Trophoblast cell (in vitro differentiated cells and primary cell): ENCODE data around the gene CPNE6.

ENCODE experiments used
- DNase-seq, 2 donors: peaks; one replicate each; pipeline ENCODE4 v3.0.0-alpha.2; 2016
- H2AFZ ChIP-seq: 2 replicates; pipeline ENCODE4 v1.6.1; 2013; ENCODE audit warnings: low read length, moderate library complexity, mild to moderate bottlenecking; ENCODE audit not compliant: insufficient read depth, poor library complexity
- H2AK5ac ChIP-seq: 2 replicates; pipeline ENCODE4 v1.6.1; 2013; ENCODE audit warnings: mild to moderate bottlenecking, low read length
- H2BK120ac ChIP-seq: 2 replicates; pipeline ENCODE4 v1.6.1; 2013; ENCODE audit warnings: low read length, mild to moderate bottlenecking, moderate library complexity; ENCODE audit not compliant: insufficient read depth, poor library complexity
- H2BK12ac ChIP-seq: 2 replicates; pipeline ENCODE4 v1.6.1; 2013; ENCODE audit warnings: mild to moderate bottlenecking, low read length, moderate library complexity
- H2BK5ac ChIP-seq: 2 replicates; pipeline ENCODE4 v1.6.1; 2013; ENCODE audit warnings: low read length, low read depth, moderate library complexity, mild to moderate bottlenecking; ENCODE audit not compliant: poor library complexity
- H3K14ac ChIP-seq: 2 replicates; pipeline ENCODE4 v1.6.1; 2013; ENCODE audit warnings: mild to moderate bottlenecking, low read length
- H3K18ac ChIP-seq: 2 replicates; pipeline ENCODE4 v1.6.1; 2013; ENCODE audit warnings: mild to moderate bottlenecking, low read length
- H3K23ac ChIP-seq: 2 replicates; pipeline ENCODE4 v1.6.1; 2013; ENCODE audit warnings: low read length
- H3K27ac ChIP-seq: 2 replicates; pipeline ENCODE4 v1.5.1; 2013; ENCODE audit warnings: low read depth, mild to moderate bottlenecking, inconsistent platforms, low read length, moderate library complexity
- H3K27me3 ChIP-seq: 2 replicates; pipeline ENCODE4 v1.6.1; 2013; ENCODE audit warnings: inconsistent platforms, mild to moderate bottlenecking, low read length, moderate library complexity; ENCODE audit not compliant: insufficient read depth
- H3K36me3 ChIP-seq, 2 experiments: 1 replicate in 1 of 2; 2 replicates in 1 of 2; pipeline ENCODE4 v1.6.1; 2013; ENCODE audit warnings: low read length in 2 of 2, mild to moderate bottlenecking in 2 of 2, moderate library complexity in 1 of 2; ENCODE audit not compliant: insufficient read depth in 2 of 2, control insufficient read depth in 1 of 2
- H3K4ac ChIP-seq: 2 replicates; pipeline ENCODE4 v1.6.1; 2013; ENCODE audit warnings: low read depth, mild to moderate bottlenecking, low read length, moderate library complexity
- H3K4me1 ChIP-seq, 2 experiments: 1 replicate in 1 of 2; 2 replicates in 1 of 2; pipeline ENCODE4 v1.6.1; 2013; ENCODE audit warnings: low read length in 2 of 2, mild to moderate bottlenecking in 2 of 2, moderate library complexity in 1 of 2; ENCODE audit not compliant: insufficient read depth in 2 of 2, control insufficient read depth in 1 of 2
- H3K4me2 ChIP-seq: 2 replicates; pipeline ENCODE4 v1.6.1; 2013; ENCODE audit warnings: inconsistent platforms, mild to moderate bottlenecking, low read length, moderate library complexity
- H3K4me3 ChIP-seq: 2 replicates; pipeline ENCODE4 v1.5.1; 2013; ENCODE audit warnings: mild to moderate bottlenecking, low read depth, low read length, inconsistent platforms
- H3K79me1 ChIP-seq: one replicate; pipeline ENCODE4 v1.6.1; 2013; ENCODE audit warnings: low read length
- H3K79me2 ChIP-seq: 2 replicates; pipeline ENCODE4 v1.6.1; 2013; ENCODE audit warnings: low read length, mild to moderate bottlenecking; ENCODE audit not compliant: control insufficient read depth, insufficient read depth, poor library complexity
- H3K9ac ChIP-seq: 2 replicates; pipeline ENCODE4 v1.6.1; 2013; ENCODE audit warnings: mild to moderate bottlenecking, low read length
- H3K9me3 ChIP-seq: 2 replicates; pipeline ENCODE4 v1.6.1; 2013; ENCODE audit warnings: low read depth, mild to moderate bottlenecking, control low read depth, inconsistent platforms, low read length; ENCODE audit not compliant: insufficient read depth
- H4K12ac ChIP-seq: 2 replicates; pipeline ENCODE4 v1.6.1; 2013; ENCODE audit warnings: low read depth, mild to moderate bottlenecking, low read length, moderate library complexity
- H4K8ac ChIP-seq: 2 replicates; pipeline ENCODE4 v1.6.1; 2013; ENCODE audit warnings: low read depth, mild to moderate bottlenecking, low read length, moderate library complexity
- H4K91ac ChIP-seq: one replicate; pipeline ENCODE4 v1.6.1; 2013; ENCODE audit warnings: low read depth, mild to moderate bottlenecking, low read length, moderate library complexity
- WGBS: extraction: QIAGEN DNeasy Blood & Tissue Kit; methylation state at CpG from one replicate; pipeline ENCODE4 v1.1.7; 2013; ENCODE audit warnings: missing lambda C conversion rate; ENCODE audit not compliant: insufficient read length, insufficient coverage; ENCODE audit errors: extremely low coverage; 5-methylcytosine and 5-hydroxymethylcytosine counted together

CPNE6 gene

GRCh38 chr14:24052656-24053547 lies 18.5 kb upstream of the CPNE6 start:
- no CpG with 5 or more reads among the region's 20 CpGs for WGBS
- Histone ChIP-seq H4K8ac (no peak overlapping the region), H3K9ac (no peak overlapping the region), H3K4me3 (no peak overlapping the region), H2BK12ac (no peak overlapping the region), H3K79me2 (peaks cover 3% of the 10 kb centered on the region), H3K4me1 (peaks cover 9 to 10% of the 10 kb centered on the region in 2 experiments), H3K23ac (no peak overlapping the region), H3K18ac (no peak overlapping the region), H2BK5ac (no peak overlapping the region), H3K27ac (no peak overlapping the region), H3K27me3 (no peaks in the 10 kb centered on the region), H3K79me1 (peaks cover 5% of the 10 kb centered on the region), H4K91ac (no peak overlapping the region), H3K14ac (no peak overlapping the region), H3K4me2 (peak overlapping the region; percentile 96), H2BK120ac (no peak overlapping the region), H3K9me3 (peaks cover 2% of the 10 kb centered on the region), H4K12ac (no peak overlapping the region), H2AK5ac (no peak overlapping the region), H3K4ac (no peak overlapping the region), H3K36me3 (no peaks in the 10 kb centered on the region), H2AFZ (no peak overlapping the region)
- DNase-seq: no peak

GRCh38 chr14:24053548-24054323 lies 17.6 kb upstream of the CPNE6 start:
- DNase-seq: no peak
- Histone ChIP-seq H4K8ac (no peak overlapping the region), H3K4me1 (peaks cover 9 to 10% of the 10 kb centered on the region in 2 experiments), H3K14ac (no peak overlapping the region), H3K23ac (no peak overlapping the region), H3K4me3 (no peak overlapping the region), H2AK5ac (no peak overlapping the region), H2AFZ (no peak overlapping the region), H3K27ac (no peak overlapping the region), H2BK5ac (no peak overlapping the region), H3K79me1 (peaks cover 5% of the 10 kb centered on the region), H2BK120ac (no peak overlapping the region), H3K4ac (no peak overlapping the region), H3K9ac (no peak overlapping the region), H3K4me2 (no peak overlapping the region), H3K9me3 (peaks cover 2% of the 10 kb centered on the region), H3K27me3 (no peaks in the 10 kb centered on the region), H2BK12ac (no peak overlapping the region), H3K18ac (no peak overlapping the region), H3K36me3 (no peaks in the 10 kb centered on the region), H4K12ac (no peak overlapping the region), H4K91ac (no peak overlapping the region), H3K79me2 (peaks cover 3% of the 10 kb centered on the region)
- no CpG with 5 or more reads among the region's 10 CpGs for WGBS

- Histone ChIP-seq H2BK12ac (no peak overlapping the region), H2BK5ac (no peak overlapping the region), H3K36me3 (no peaks in the 10 kb centered on the region), H3K18ac (no peak overlapping the region), H4K91ac (no peak overlapping the region), H3K4me3 (no peak overlapping the region), H3K27ac (no peak overlapping the region), H2BK120ac (no peak overlapping the region), H3K27me3 (no peaks in the 10 kb centered on the region), H3K4me2 (no peak overlapping the region), H2AK5ac (no peak overlapping the region), H2AFZ (no peak overlapping the region), H3K23ac (no peak overlapping the region), H3K4ac (no peak overlapping the region), H3K79me2 (peaks cover 3% of the 10 kb centered on the region), H3K4me1 (peaks cover 9 to 10% of the 10 kb centered on the region in 2 experiments), H3K9ac (no peak overlapping the region), H4K12ac (no peak overlapping the region), H3K79me1 (peaks cover 5% of the 10 kb centered on the region), H3K9me3 (peaks cover 2% of the 10 kb centered on the region), H3K14ac (no peak overlapping the region), H4K8ac (no peak overlapping the region)
- DNase-seq: no peak
- no CpG with 5 or more reads among the region's 6 CpGs for WGBS
These were observed 17.1 kb upstream of the CPNE6 start for GRCh38 chr14:24054324-24054641.

- H2AK5ac ChIP-seq: no peak overlapping the region
- no peak overlapping the region for H3K18ac ChIP-seq
- H4K91ac ChIP-seq: no peak overlapping the region
- peaks cover 5% of the 10 kb centered on the region for H3K79me1 ChIP-seq
- peaks cover 2% of the 10 kb centered on the region for H3K9me3 ChIP-seq
- no peak overlapping the region for H4K12ac ChIP-seq
- no peak overlapping the region for H2BK12ac ChIP-seq
- no peak overlapping the region for H3K9ac ChIP-seq
- H4K8ac ChIP-seq: no peak overlapping the region
- no peak overlapping the region for H3K4ac ChIP-seq
- H3K27me3 ChIP-seq: no peaks in the 10 kb centered on the region
- no peak overlapping the region for H3K27ac ChIP-seq
- WGBS: no CpG with 5 or more reads among the region's 9 CpGs
- H3K36me3 ChIP-seq: no peaks in the 10 kb centered on the region
- H2BK120ac ChIP-seq: no peak overlapping the region
- no peak overlapping the region for H3K14ac ChIP-seq
- no peak overlapping the region for H3K23ac ChIP-seq
- H3K4me3 ChIP-seq: no peak overlapping the region
- no peak overlapping the region for H3K4me2 ChIP-seq
- H3K79me2 ChIP-seq: peaks cover 3% of the 10 kb centered on the region
- H2BK5ac ChIP-seq: no peak overlapping the region
- DNase-seq: no peak
- H2AFZ ChIP-seq: no peak overlapping the region
- peaks cover 9 to 10% of the 10 kb centered on the region in 2 experiments for H3K4me1 ChIP-seq
These were observed 16.7 kb upstream of the CPNE6 start for GRCh38 chr14:24054646-24055045.
